Transverse colon (tissue), 4 donors: ENCODE data around the gene PCSK6. TPM values are rescaled to one million over a fixed set of nuclear protein-coding genes. Genes with fewer than 3 reads are reported as not detected.

Experiments used
- DNase-seq: peaks from one replicate; pipeline ENCODE4 v3.0.0-alpha.2; 2019
- H3K27ac ChIP-seq, 4 donors: fragments of 200-600 bp; sonication (generic); 2 replicates each; pipeline ENCODE4 v1.5.1; 2016 to 2018; ENCODE audit warnings: inconsistent platforms in 4 of 4
- H3K27me3 ChIP-seq: fragments of 200-600 bp; sonication (generic); 2 replicates; pipeline ENCODE4 v1.5.1; 2017; ENCODE audit warnings: inconsistent platforms
- H3K36me3 ChIP-seq, 4 donors: fragments of 200-600 bp; sonication (generic); 2 replicates each; pipeline ENCODE4 v1.5.1; 2017 to 2019; ENCODE audit warnings: inconsistent platforms in 4 of 4
- H3K4me1 ChIP-seq, 4 donors: fragments of 200-600 bp; sonication (generic); 2 replicates each; pipeline ENCODE4 v1.5.1; 2017 to 2020; ENCODE audit warnings: inconsistent platforms in 4 of 4
- H3K4me3 ChIP-seq, 4 donors: fragments of 200-600 bp; sonication (generic); 1 replicate in 1 of 4; 2 replicates in 3 of 4; pipeline versions ENCODE4 v1.5.1 to v1.6.1; 2017 to 2019; ENCODE audit warnings: inconsistent platforms in 4 of 4
- H3K9me3 ChIP-seq, 2 donors: fragments of 200-600 bp; sonication (generic); 2 replicates each; pipeline ENCODE4 v1.5.1; 2017 to 2019; ENCODE audit warnings: inconsistent platforms in 2 of 2
- CTCF ChIP-seq, 5 experiments: fragments of 200-600 bp in 3 of 5; fragments of 450-650 bp in 2 of 5; sonication (generic) in 3 of 5; IDR thresholded peaks; 1 replicate in 2 of 5; 2 replicates in 3 of 5; pipeline ENCODE4 v1.5.1; 2016 to 2017; ENCODE audit warnings: antibody characterized with exemption in 5 of 5, inconsistent platforms in 3 of 5, mild to moderate bottlenecking in 2 of 5, moderate library complexity in 1 of 5
- EP300 ChIP-seq: sonication (generic); formaldehyde crosslinking; IDR thresholded peaks from one replicate; pipeline ENCODE4 v1.6.1; 2017; ENCODE audit warnings: antibody characterized with exemption, low read depth
- POLR2A ChIP-seq: fragments of 450-650 bp; IDR thresholded peaks from one replicate; pipeline ENCODE4 v1.6.1; 2016; ENCODE audit warnings: antibody characterized with exemption, mild to moderate bottlenecking, moderate library complexity
- POLR2AphosphoS5 ChIP-seq, 3 donors: sonication (generic); formaldehyde crosslinking; IDR thresholded peaks; one replicate each; pipeline ENCODE4 v1.6.1; 2016; ENCODE audit warnings: antibody characterized with exemption in 3 of 3
- WGBS, 2 donors: methylation state at CpG; one replicate each; pipeline ENCODE4 v1.1.5; 2018; ENCODE audit warnings: low coverage in 1 of 2; 5-methylcytosine and 5-hydroxymethylcytosine counted together
- in situ Hi-C, 4 donors: fragments of 200-750 bp; cut with MboI; loops; one replicate each; pipeline versions ENCODE4 v1.15.0 to v1.15.1; 2017; ENCODE audit warnings: low sequenced_read_pairs in 3 of 4, low pct_ligation_motif_present in 1 of 4, low pct_unique_long_range_greater_than_20kb in 1 of 4
- intact Hi-C: fragments of 100-400 bp; cut with DNase I; formaldehyde crosslinking; loops from one replicate; pipeline ENCODE4 v1.15.1; 2023; ENCODE audit warnings: low total_unique reads
- total RNA-seq, 4 donors: library from RNA; depleted of rRNA; stranded (reverse); fragments of >200 nt; gene quantifications; one replicate each; pipeline ENCODE4 v1.1.0, GENCODE V29; 2016

Gene PCSK6
- total RNA-seq, 4 donors from 2014 or later: 20.3 to 119 (median 49.7) TPM

GRCh38 chr15:101491734-101492640 lies 2.5 kb upstream of the PCSK6 start:
- no peaks in the 10 kb centered on the region for H3K9me3 ChIP-seq
- H3K27me3 ChIP-seq: peaks cover 30% of the 10 kb centered on the region
- H3K4me3 ChIP-seq: no peak overlapping the region
- no peak for DNase-seq
- H3K4me1 ChIP-seq: peaks cover 4 to 22% (median 18%) of the 10 kb centered on the region in 4 donors
- intact Hi-C loops (no loop called here), in situ Hi-C loops (loop anchor here in 1 of 4 donors (25.0 kb wide), 1 partner anchor 180 kb away; no protein-coding TSS in a partner anchor)
- no peaks in the 10 kb centered on the region for H3K36me3 ChIP-seq
- no peak overlapping the region for H3K27ac ChIP-seq
- WGBS, 2 donors: 78 to 83% methylated on average over 12 to 18 of the region's 18 CpGs
- TF ChIP-seq EP300: no peak
- no peak for TF ChIP-seq POLR2AphosphoS5 (IDR thresholded peaks at IDR 0.05)
- no peak for TF ChIP-seq POLR2A
- TF ChIP-seq CTCF (IDR thresholded peaks at IDR 0.05): no peak

DNA sequence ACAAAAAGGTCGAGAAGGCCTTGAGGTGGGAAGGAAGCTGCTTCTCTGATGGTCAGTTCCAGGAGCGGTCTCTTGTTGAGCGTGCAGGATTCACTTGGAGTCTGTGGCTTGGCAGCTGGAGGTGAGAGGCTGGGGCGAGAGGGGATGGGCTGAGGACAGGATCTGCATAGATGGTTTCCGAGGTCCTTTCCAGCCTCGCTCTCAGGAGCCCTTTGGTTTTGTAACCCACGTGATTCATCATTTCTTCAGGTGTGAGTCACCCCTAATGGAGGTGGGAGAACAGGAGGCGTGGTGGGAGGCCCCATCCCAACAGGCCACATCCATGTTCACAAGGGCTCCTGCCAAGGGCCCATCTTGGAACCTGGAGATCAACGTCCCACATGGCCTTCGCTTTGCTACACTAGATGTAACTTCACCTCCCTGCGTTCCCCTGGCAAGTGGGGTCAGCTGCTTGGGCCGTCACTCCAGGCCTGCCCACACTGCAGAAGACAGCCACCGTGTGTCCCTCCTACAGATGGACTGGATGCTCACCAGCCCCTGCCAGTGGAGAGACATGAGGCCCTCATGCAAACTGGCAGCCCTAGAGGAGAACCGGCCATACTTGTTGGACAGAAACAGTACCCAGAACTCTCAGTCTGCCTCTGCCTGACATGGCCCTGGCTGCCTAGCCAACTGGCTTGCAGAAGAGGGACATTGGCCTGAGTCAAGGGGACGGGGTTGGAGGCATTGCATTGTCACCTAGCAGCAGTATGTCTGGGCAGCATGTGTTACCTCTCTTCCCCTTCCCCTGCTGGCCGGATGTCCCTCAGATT lies 1.6 kb upstream of the PCSK6 start:
- Histone ChIP-seq H3K27me3 (peaks cover 27% of the 10 kb centered on the region), H3K9me3 (no peaks in the 10 kb centered on the region), H3K4me1 (peaks cover 4 to 15% (median 11%) of the 10 kb centered on the region in 4 donors), H3K4me3 (no peak overlapping the region), H3K36me3 (no peaks in the 10 kb centered on the region), H3K27ac (no peak overlapping the region)
- no peak for DNase-seq
- 86 to 90% methylated on average over 2 to 16 of the region's 16 CpGs for WGBS, 2 donors
- in situ Hi-C loops: loop anchor here in 1 of 4 donors (25.0 kb wide), 1 partner anchor 179 kb away; no protein-coding TSS in a partner anchor
- TF ChIP-seq POLR2A (no peak), CTCF (IDR thresholded peaks at IDR 0.05) (no peak), POLR2AphosphoS5 (IDR thresholded peaks at IDR 0.05) (no peak), EP300 (no peak)
- intact Hi-C loops: no loop called here

GRCh38 chr15:101490408-101490891 lies 943 bp upstream of the PCSK6 start:
- no peaks in the 10 kb centered on the region for H3K9me3 ChIP-seq
- no peak overlapping the region for H3K4me3 ChIP-seq
- peaks cover 21% of the 10 kb centered on the region for H3K27me3 ChIP-seq
- in situ Hi-C loops (loop anchor here in 1 of 4 donors (25.0 kb wide), 1 partner anchor 178 kb away; no protein-coding TSS in a partner anchor), intact Hi-C loops (no loop called here)
- DNase-seq: no peak
- no peaks in the 10 kb centered on the region for H3K36me3 ChIP-seq
- peaks cover 0 to 10% (median 7%) of the 10 kb centered on the region in 4 donors for H3K4me1 ChIP-seq
- no peak overlapping the region for H3K27ac ChIP-seq
- TF ChIP-seq POLR2A (no peak), CTCF (IDR thresholded peaks at IDR 0.05) (no peak), POLR2AphosphoS5 (IDR thresholded peaks at IDR 0.05) (no peak), EP300 (no peak)
- WGBS, 2 donors: 83% methylated on average over 15 of the region's 15 CpGs; no CpG with 5 or more reads in 1 of the 2 donors

- H3K4me3 ChIP-seq: peak overlapping the region in 3 of 4 donors; percentile 45 to 54 (median 49)
- intact Hi-C loops: no loop called here
- peaks cover 16% of the 10 kb centered on the region for H3K27me3 ChIP-seq
- H3K36me3 ChIP-seq: no peaks in the 10 kb centered on the region
- peaks cover 0 to 10% (median 7%) of the 10 kb centered on the region in 4 donors for H3K4me1 ChIP-seq
- H3K27ac ChIP-seq: no peak overlapping the region
- TF ChIP-seq POLR2AphosphoS5 (IDR thresholded peaks at IDR 0.05) (no peak), POLR2A (no peak), CTCF (IDR thresholded peaks at IDR 0.05) (no peak), EP300 (no peak)
- no peaks in the 10 kb centered on the region for H3K9me3 ChIP-seq
- peak; percentile 60 for DNase-seq
- no CpG with 5 or more reads among the region's 62 CpGs for WGBS, 2 donors
- in situ Hi-C loops: loop anchor here in 1 of 4 donors (25.0 kb wide), 1 partner anchor 177 kb away; no protein-coding TSS in a partner anchor
Measured at GRCh38 chr15:101489237-101489598, 289 bp downstream of the PCSK6 start.
